GM19324 (cell line): Measurements from ENCODE around the gene ARL16.

Source experiments
- ATAC-seq: cut with Tn5 transposase; IDR thresholded peaks from one replicate; pipeline ENCODE4 v1.9.1; 2021; ENCODE audit warnings: mild to moderate bottlenecking, moderate library complexity; ENCODE audit not compliant: unreplicated experiment, low FRiP score

Gene ARL16

GRCh38 chr17:81683584-81684441 lies at the start of gene ARL16, which contains the start of gene HGS:
TSS of gene ARL16 (minus strand) at chr17:81683797. CDS start at chr17:81683753, 44 bp downstream.
TSS of gene HGS (plus strand) at chr17:81684011. CDS start at chr17:81684067, 56 bp downstream.
- peak; percentile 96 for ATAC-seq

- ATAC-seq, result no peak
Observed at GRCh38 chr17:81727324-81728031, 43.9 kb upstream of the ARL16 start.

GRCh38 chr17:81726004-81726403 lies 42.4 kb upstream of the ARL16 start:
- ATAC-seq, result no peak

GRCh38 chr17:81725439-81725838 lies 41.8 kb upstream of the ARL16 start:
- ATAC-seq, result no peak

GRCh38 chr17:81723651-81724209 lies 40.1 kb upstream of the ARL16 start:
- ATAC-seq, result no peak

- ATAC-seq, result no peak
Observed at GRCh38 chr17:81722184-81723120, 38.9 kb upstream of the ARL16 start.

- ATAC-seq, result no peak
Observed at GRCh38 chr17:81720267-81721071, 36.9 kb upstream of the ARL16 start.

- ATAC-seq, result no peak
Observed at GRCh38 chr17:81719410-81720266, 36.0 kb upstream of the ARL16 start.

- ATAC-seq, result no peak
Observed at GRCh38 chr17:81717766-81718089, 34.1 kb upstream of the ARL16 start.

GRCh38 chr17:81717049-81717765 lies 33.6 kb upstream of the ARL16 start:
- ATAC-seq, result no peak

GRCh38 chr17:81716674-81716996 lies 33.0 kb upstream of the ARL16 start:
- ATAC-seq, result no peak

GRCh38 chr17:81715872-81716673 lies 32.5 kb upstream of the ARL16 start:
- no peak for ATAC-seq

GRCh38 chr17:81715107-81715871 lies 31.7 kb upstream of the ARL16 start:
- no peak for ATAC-seq

GRCh38 chr17:81714412-81715106 lies 31.0 kb upstream of the ARL16 start:
- no peak for ATAC-seq

GRCh38 chr17:81713556-81714411 lies 30.2 kb upstream of the ARL16 start:
- ATAC-seq, result no peak
